SK-N-SH (cell line): ENCODE data around the gene PLXNA4. TPM values are rescaled to one million over a fixed set of nuclear protein-coding genes. Genes with fewer than 3 reads are reported as not detected.

Source experiments
- CTCF ChIA-PET: fragments of 300-600, 350-600 bp; formaldehyde crosslinking; extraction: SDS; loops from one replicate; lab custom pipeline; 2021; lab: Yijun Ruan, JAX
- POLR2A ChIA-PET: fragments of 350-600 bp; sonication (Branson Sonifier 250); formaldehyde crosslinking; extraction: SDS; loops from one replicate; lab custom pipeline; 2020; ENCODE audit warnings: antibody characterized with exemption, inconsistent platforms; lab: Yijun Ruan, JAX
- DNase-seq: peaks from one replicate; pipeline ENCODE4 v3.0.0; 2012
- H2AFZ ChIP-seq: fragments of 200-600 bp; sonication (generic); 2 replicates; pipeline ENCODE4 v1.8.1; 2016; ENCODE audit warnings: antibody characterized with exemption, mild to moderate bottlenecking, low read depth
- H3F3A ChIP-seq: fragments of 200-600 bp; sonication (generic); replicated peaks from 2 replicates; pipeline ENCODE3; 2016; ENCODE audit warnings: antibody characterized with exemption, mild to moderate bottlenecking; ENCODE audit not compliant: insufficient read depth
- H3K27ac ChIP-seq, 2 experiments: fragments of 200-500 bp in 1 of 2; fragments of 200-600 bp in 1 of 2; sonication (Bioruptor generic) in 1 of 2; sonication (generic), shearing (Covaris generic) in 1 of 2; 2 replicates each; pipeline versions ENCODE4 v1.5.1 to v1.6.1; 2014 to 2016; ENCODE audit warnings: low read depth in 2 of 2, inconsistent platforms in 1 of 2, low read length in 1 of 2, mild to moderate bottlenecking in 1 of 2, mixed read lengths in 1 of 2
- H3K27me3 ChIP-seq: fragments of 200-600 bp; sonication (generic), shearing (Covaris generic); 2 replicates; pipeline ENCODE4 v1.6.1; 2016; ENCODE audit warnings: mixed run types; ENCODE audit not compliant: insufficient read depth
- H3K36me3 ChIP-seq, 2 experiments: fragments of 200-500 bp in 1 of 2; fragments of 200-600 bp in 1 of 2; sonication (Bioruptor generic) in 1 of 2; sonication (generic) in 1 of 2; replicated peaks in 1 of 2; 2 replicates each; pipeline versions ENCODE3 to v1.5.1; 2014 to 2016; ENCODE audit warnings: low read length in 1 of 2, mild to moderate bottlenecking in 1 of 2; ENCODE audit not compliant: insufficient read depth in 2 of 2, control insufficient read depth in 1 of 2
- H3K4me1 ChIP-seq, 2 experiments: fragments of 200-500 bp in 1 of 2; fragments of 200-600 bp in 1 of 2; sonication (Bioruptor generic) in 1 of 2; sonication (generic), shearing (Covaris generic) in 1 of 2; 2 replicates each; pipeline versions ENCODE4 v1.5.1 to v1.6.1; 2014 to 2016; ENCODE audit warnings: low read depth in 1 of 2, low read length in 1 of 2, mixed run types in 1 of 2; ENCODE audit not compliant: insufficient read depth in 2 of 2, control insufficient read depth in 1 of 2
- H3K4me2 ChIP-seq: fragments of 200-600 bp; sonication (generic), shearing (Covaris generic); 2 replicates; pipeline ENCODE4 v1.6.1; 2017; ENCODE audit warnings: mixed run types
- H3K4me3 ChIP-seq, 2 experiments: fragments of 200-500 bp in 1 of 2; fragments of 200-600 bp in 1 of 2; sonication (Bioruptor generic) in 1 of 2; sonication (generic), shearing (Covaris generic) in 1 of 2; 2 replicates each; pipeline versions ENCODE4 v1.5.1 to v1.8.1; 2014 to 2016; ENCODE audit warnings: low read depth in 2 of 2, inconsistent platforms in 1 of 2, low read length in 1 of 2, mild to moderate bottlenecking in 1 of 2, mixed read lengths in 1 of 2, moderate library complexity in 1 of 2
- H3K79me2 ChIP-seq: fragments of 200-600 bp; sonication (generic); 2 replicates; pipeline ENCODE4 v1.8.1; 2017; ENCODE audit warnings: mild to moderate bottlenecking; ENCODE audit not compliant: insufficient read depth
- H3K9ac ChIP-seq: fragments of 200-600 bp; sonication (generic); 2 replicates; pipeline ENCODE4 v1.6.1; 2017; ENCODE audit warnings: mixed run types
- H3K9me2 ChIP-seq: fragments of 200-600 bp; sonication (generic); 2 replicates; pipeline ENCODE4 v1.6.1; 2017; ENCODE audit warnings: mixed run types
- H3K9me3 ChIP-seq: fragments of 200-600 bp; sonication (generic); 2 replicates; pipeline ENCODE4 v1.6.1; 2017; ENCODE audit warnings: mixed run types, mild to moderate bottlenecking, moderate library complexity
- H4K20me1 ChIP-seq: fragments of 200-600 bp; sonication (generic); 2 replicates; pipeline ENCODE4 v1.6.1; 2017; ENCODE audit warnings: mild to moderate bottlenecking, mixed run types; ENCODE audit not compliant: insufficient read depth
- EZH2phosphoT487 ChIP-seq: fragments of 200-600 bp; sonication (generic); IDR thresholded peaks from 2 replicates; pipeline ENCODE4 v1.6.1; 2017; ENCODE audit warnings: low read depth, mixed run types, mild to moderate bottlenecking, antibody characterized with exemption, moderate library complexity, borderline replicate concordance
- FOSL2 ChIP-seq: IDR thresholded peaks from 2 replicates; pipeline ENCODE4 v1.4.0; 2012; ENCODE audit warnings: low read depth, mild to moderate bottlenecking, moderate library complexity, borderline replicate concordance
- FOXM1 ChIP-seq: IDR thresholded peaks from 2 replicates; pipeline ENCODE4 v1.4.0; 2012; ENCODE audit warnings: low read depth, mild to moderate bottlenecking
- GABPA ChIP-seq: IDR thresholded peaks from 2 replicates; pipeline ENCODE4 v1.4.0; 2012; ENCODE audit warnings: low read depth, mild to moderate bottlenecking
- GATA2 ChIP-seq: sonication (generic); formaldehyde crosslinking; IDR thresholded peaks from 2 replicates; pipeline ENCODE4 v1.5.0; 2020; ENCODE audit warnings: mild to moderate bottlenecking, missing genetic modification reagents
- MEF2A ChIP-seq: IDR thresholded peaks from 2 replicates; pipeline ENCODE4 v1.4.0; 2012; ENCODE audit warnings: low read depth, borderline replicate concordance
- MXI1 ChIP-seq: IDR thresholded peaks from 2 replicates; pipeline ENCODE4 v1.6.1; 2012; ENCODE audit warnings: mild to moderate bottlenecking, low read depth, low read length, improper control_type of control experiment
- NFIC ChIP-seq: IDR thresholded peaks from 2 replicates; pipeline ENCODE4 v1.4.0; 2012; ENCODE audit warnings: borderline replicate concordance
- PBX3 ChIP-seq: IDR thresholded peaks from 2 replicates; pipeline ENCODE4; 2012
- RFX5 ChIP-seq: IDR thresholded peaks from 2 replicates; pipeline ENCODE4 v1.6.1; 2012; ENCODE audit warnings: mild to moderate bottlenecking, improper control_type of control experiment, low read length
- RXRA ChIP-seq: IDR thresholded peaks from 2 replicates; pipeline ENCODE4 v1.4.0; 2012; ENCODE audit warnings: low read depth, mild to moderate bottlenecking, borderline replicate concordance
- SIN3A ChIP-seq: IDR thresholded peaks from 2 replicates; pipeline ENCODE4 v1.6.1; 2012; ENCODE audit warnings: low read depth, mild to moderate bottlenecking, low read length, moderate library complexity, borderline replicate concordance
- SMC3 ChIP-seq: IDR thresholded peaks from 2 replicates; pipeline ENCODE4 v1.6.1; 2012; ENCODE audit warnings: low read depth, low read length, improper control_type of control experiment
- TEAD4 ChIP-seq: IDR thresholded peaks from 2 replicates; pipeline ENCODE4 v1.4.0; 2012; ENCODE audit warnings: mild to moderate bottlenecking, borderline replicate concordance; ENCODE audit not compliant: insufficient read depth
- WGBS: methylation state at CpG from one replicate; pipeline ENCODE4 v1.1.6; 2017; ENCODE audit warnings: low lambda C conversion rate; 5-methylcytosine and 5-hydroxymethylcytosine counted together
- polyA plus RNA-seq, 3 experiments: library from polyadenylated mRNA; depleted of rRNA; stranded (reverse); fragments of >200 nt; gene quantifications; 2 replicates each; pipeline ENCODE4 v1.2.3, GENCODE V29; 2012
- TF ChIP-seq, protein P1 (sequence below): fragments of 150-350 bp; IDR thresholded peaks from 2 replicates; pipeline ENCODE4 v1.6.1; 2016; ENCODE audit warnings: mild to moderate bottlenecking, low read depth, low read length
- TF ChIP-seq, protein P2 (sequence below): IDR thresholded peaks from 2 replicates; pipeline ENCODE4 v1.4.0; 2012; ENCODE audit warnings: low read depth

PLXNA4 gene
- polyA plus RNA-seq, 1 of the 3 experiments (the other 2 are of a cell fraction), result 2.4 TPM

DNA sequence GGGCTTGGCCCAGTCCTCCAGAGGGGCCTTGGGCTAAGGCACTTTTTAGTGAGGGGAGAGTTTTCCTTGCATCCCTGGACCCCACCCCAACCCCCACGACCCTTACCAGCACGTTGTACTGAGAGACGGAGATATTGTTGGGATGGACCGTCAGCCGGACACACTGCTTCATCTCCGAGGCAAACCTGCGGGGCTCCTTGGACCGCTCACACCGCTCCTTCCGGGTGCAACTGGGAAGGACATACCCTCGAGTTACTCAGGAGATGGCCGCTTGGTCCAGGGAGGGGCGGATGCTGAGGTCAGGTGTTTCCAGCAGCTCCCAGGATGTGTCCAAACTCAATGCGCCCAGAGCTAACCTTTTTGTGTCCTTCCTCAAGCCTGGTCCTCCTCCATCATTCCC is 348.0 kb downstream of the PLXNA4 start (continued):
- TF ChIP-seq FOSL2, result no peak
- TF ChIP-seq, protein P1, sequence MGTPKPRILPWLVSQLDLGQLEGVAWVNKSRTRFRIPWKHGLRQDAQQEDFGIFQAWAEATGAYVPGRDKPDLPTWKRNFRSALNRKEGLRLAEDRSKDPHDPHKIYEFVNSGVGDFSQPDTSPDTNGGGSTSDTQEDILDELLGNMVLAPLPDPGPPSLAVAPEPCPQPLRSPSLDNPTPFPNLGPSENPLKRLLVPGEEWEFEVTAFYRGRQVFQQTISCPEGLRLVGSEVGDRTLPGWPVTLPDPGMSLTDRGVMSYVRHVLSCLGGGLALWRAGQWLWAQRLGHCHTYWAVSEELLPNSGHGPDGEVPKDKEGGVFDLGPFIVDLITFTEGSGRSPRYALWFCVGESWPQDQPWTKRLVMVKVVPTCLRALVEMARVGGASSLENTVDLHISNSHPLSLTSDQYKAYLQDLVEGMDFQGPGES, result no peak
- TF ChIP-seq GABPA, result no peak
- TF ChIP-seq NFIC, result no peak
- TF ChIP-seq TEAD4, result no peak

- H3K4me3 ChIP-seq, result no peak overlapping the region
- no peaks in the 10 kb centered on the region for H3K9me2 ChIP-seq
- H3K27me3 ChIP-seq, result no peaks in the 10 kb centered on the region
- no peak overlapping the region for H3K27ac ChIP-seq
- CTCF ChIA-PET, result interaction anchor here (0.9 to 1.6 kb wide), 3 partner anchors 12 to 282 kb away, joined by 3 to 5 read pairs (median 3); no protein-coding TSS in a partner anchor
- POLR2A ChIA-PET, result no interaction called here
- H3K4me2 ChIP-seq, result no peak overlapping the region
- no peaks in the 10 kb centered on the region for H3K36me3 ChIP-seq
- no peak overlapping the region for H3K9ac ChIP-seq
- WGBS, result 100% methylated on average over 1 of the region's 3 CpGs
- H2AFZ ChIP-seq, result no peak overlapping the region
- H3K4me1 ChIP-seq, result no peaks in the 10 kb centered on the region; a peak in 1 of 4 replicates
- no peaks in the 10 kb centered on the region for H3K79me2 ChIP-seq
- no peaks in the 10 kb centered on the region for H3F3A ChIP-seq
- H4K20me1 ChIP-seq, result no peaks in the 10 kb centered on the region
- no peak for TF ChIP-seq PBX3
- TF ChIP-seq SMC3, result no peak
- no peak for TF ChIP-seq MXI1
- no peak for TF ChIP-seq RFX5
- TF ChIP-seq, protein P2, sequence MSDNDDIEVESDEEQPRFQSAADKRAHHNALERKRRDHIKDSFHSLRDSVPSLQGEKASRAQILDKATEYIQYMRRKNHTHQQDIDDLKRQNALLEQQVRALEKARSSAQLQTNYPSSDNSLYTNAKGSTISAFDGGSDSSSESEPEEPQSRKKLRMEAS, result no peak
- no peak for TF ChIP-seq FOXM1
- TF ChIP-seq EZH2phosphoT487, result no peak
- no peak for TF ChIP-seq RXRA
- TF ChIP-seq MEF2A, result no peak
- TF ChIP-seq GATA2, result no peak
- TF ChIP-seq NFIC, result no peak
- no peak for TF ChIP-seq FOSL2
- no peak for TF ChIP-seq SIN3A
- TF ChIP-seq, all 33 proteins: peak for 0
- no peak for DNase-seq
- H3K9me3 ChIP-seq, result no peaks in the 10 kb centered on the region
Measured at GRCh38 chr7:132226957-132227290, 349.3 kb downstream of the PLXNA4 start.
